Neuronal stem cell (in vitro differentiated cells): ENCODE results near the gene KLK5.
"Not testable (repeated sequence)": the region's sequence is repeated elsewhere in the genome, so short reads cannot be mapped to it uniquely, and the experiment has no call there.

Experiments used
- DNase-seq: peaks from one replicate; pipeline ENCODE4 v3.0.0-alpha.2; 2013; ENCODE audit warnings: low spot score
- H2AFZ ChIP-seq: one replicate; pipeline ENCODE4 v1.6.1; 2013; ENCODE audit warnings: mild to moderate bottlenecking, low read length, inconsistent platforms
- H2AK5ac ChIP-seq: 2 replicates; pipeline ENCODE4 v1.6.1; 2013; ENCODE audit warnings: low read depth, mild to moderate bottlenecking, inconsistent platforms, low read length, moderate library complexity, mixed read lengths
- H2BK120ac ChIP-seq: 2 replicates; pipeline ENCODE4 v1.6.1; 2013; ENCODE audit warnings: low read depth, mild to moderate bottlenecking, inconsistent platforms, low read length, moderate library complexity, mixed read lengths
- H2BK12ac ChIP-seq: one replicate; pipeline ENCODE4 v1.6.1; 2013; ENCODE audit warnings: low read length, inconsistent platforms
- H2BK15ac ChIP-seq: 2 replicates; pipeline ENCODE4 v1.6.1; 2013; ENCODE audit warnings: mild to moderate bottlenecking, low read length, inconsistent platforms, mixed read lengths
- H2BK5ac ChIP-seq: one replicate; pipeline ENCODE4 v1.6.1; 2013; ENCODE audit warnings: inconsistent platforms, mild to moderate bottlenecking, low read length, moderate library complexity
- H3K14ac ChIP-seq: one replicate; pipeline ENCODE4 v1.6.1; 2013; ENCODE audit warnings: low read length, inconsistent platforms
- H3K18ac ChIP-seq: 2 replicates; pipeline ENCODE4 v1.6.1; 2013; ENCODE audit warnings: low read length, inconsistent platforms
- H3K23ac ChIP-seq: 2 replicates; pipeline ENCODE4 v1.6.1; 2013; ENCODE audit warnings: low read depth, mild to moderate bottlenecking, mixed read lengths, low read length, inconsistent platforms; ENCODE audit not compliant: poor library complexity
- H3K27ac ChIP-seq: replicated peaks from 3 replicates; pipeline ENCODE4 v1.5.1; 2013; ENCODE audit warnings: low read length, inconsistent platforms
- H3K27me3 ChIP-seq, 3 experiments: 2 replicates each; pipeline ENCODE4 v1.6.1; 2013; ENCODE audit warnings: low read length in 3 of 3, mild to moderate bottlenecking in 2 of 3, inconsistent platforms in 1 of 3, low read depth in 1 of 3, mixed read lengths in 1 of 3, moderate library complexity in 1 of 3; ENCODE audit not compliant: control insufficient read depth in 3 of 3, insufficient read depth in 3 of 3
- H3K36me3 ChIP-seq, 2 donors: replicated peaks in 1 of 2; 2 replicates each; pipeline ENCODE4 v1.6.1; 2013; ENCODE audit warnings: low read length in 2 of 2; ENCODE audit not compliant: control insufficient read depth in 2 of 2, insufficient read depth in 2 of 2
- H3K4ac ChIP-seq: 2 replicates; pipeline ENCODE4 v1.6.1; 2013; ENCODE audit warnings: inconsistent platforms, mild to moderate bottlenecking, low read length, moderate library complexity
- H3K4me1 ChIP-seq, 2 donors: 1 replicate in 1 of 2; 2 replicates in 1 of 2; pipeline ENCODE4 v1.6.1; 2013; ENCODE audit warnings: low read length in 2 of 2, low read depth in 1 of 2; ENCODE audit not compliant: control insufficient read depth in 2 of 2, insufficient read depth in 1 of 2
- H3K4me2 ChIP-seq: one replicate; pipeline ENCODE4 v1.6.1; 2013; ENCODE audit warnings: mild to moderate bottlenecking, low read length, inconsistent platforms; ENCODE audit not compliant: insufficient read depth, poor library complexity, severe bottlenecking
- H3K4me3 ChIP-seq, 2 donors: 2 replicates each; pipeline ENCODE4 v1.5.1; 2013; ENCODE audit warnings: low read length in 2 of 2, mild to moderate bottlenecking in 2 of 2, inconsistent platforms in 1 of 2, moderate library complexity in 1 of 2
- H3K79me1 ChIP-seq: one replicate; pipeline ENCODE4 v1.6.1; 2013; ENCODE audit warnings: low read depth, mild to moderate bottlenecking, inconsistent platforms, low read length, moderate library complexity
- H3K9ac ChIP-seq: one replicate; pipeline ENCODE4 v1.6.1; 2013; ENCODE audit warnings: mild to moderate bottlenecking, low read depth, low read length, inconsistent platforms; ENCODE audit not compliant: poor library complexity
- H3K9me3 ChIP-seq, 2 donors: replicated peaks in 1 of 2; 2 replicates each; pipeline versions ENCODE3 to v1.6.1; 2013; ENCODE audit warnings: low read length in 2 of 2, mild to moderate bottlenecking in 2 of 2, inconsistent platforms in 1 of 2, low read depth in 1 of 2, mixed read lengths in 1 of 2, moderate library complexity in 1 of 2; ENCODE audit not compliant: control insufficient read depth in 2 of 2, insufficient read depth in 1 of 2
- H4K8ac ChIP-seq: one replicate; pipeline ENCODE4 v1.6.1; 2013; ENCODE audit warnings: low read depth, mild to moderate bottlenecking, inconsistent platforms, low read length, moderate library complexity
- H4K91ac ChIP-seq: one replicate; pipeline ENCODE4 v1.6.1; 2013; ENCODE audit warnings: low read length, low read depth, mild to moderate bottlenecking, inconsistent platforms; ENCODE audit not compliant: poor library complexity
- WGBS, 2 donors: extraction: QIAGEN DNeasy Blood & Tissue Kit; methylation state at CpG; one replicate each; pipeline ENCODE4 v1.1.7; 2013; ENCODE audit warnings: missing lambda C conversion rate in 2 of 2, mixed read lengths in 1 of 2; ENCODE audit not compliant: insufficient read length in 2 of 2, insufficient replicate concordance in 1 of 2; ENCODE audit errors: extremely low coverage in 2 of 2; 5-methylcytosine and 5-hydroxymethylcytosine counted together

The KLK5 gene

DNA sequence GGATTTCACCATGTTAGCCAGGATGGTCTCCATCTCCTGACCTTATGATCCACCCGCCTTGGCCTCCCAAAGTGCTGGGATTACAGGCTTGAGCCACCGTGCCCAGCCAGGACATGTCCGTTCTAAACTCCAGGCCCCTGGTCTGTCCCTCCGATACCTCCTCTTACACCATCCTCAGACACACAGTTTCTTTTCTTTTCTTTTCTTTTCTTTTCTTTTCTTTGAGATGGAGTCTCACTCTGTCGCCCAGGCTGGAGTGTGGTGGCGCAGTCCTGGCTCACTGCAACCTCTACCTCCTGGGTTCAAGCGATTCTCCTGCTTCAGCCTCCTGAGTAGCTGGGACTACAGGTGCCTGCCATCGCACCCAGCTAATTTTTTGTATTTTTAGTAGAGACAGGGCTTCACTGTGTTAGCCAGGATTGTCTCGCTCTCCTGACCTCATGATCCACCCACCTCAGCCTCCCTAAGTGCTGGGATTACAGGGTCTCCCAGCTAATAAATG is 56.7 kb downstream of the KLK5 start:
- H3K9ac ChIP-seq, DNase-seq: not testable (repeated sequence)
- no CpG with 5 or more reads among the region's 9 CpGs for WGBS, 2 donors

DNA sequence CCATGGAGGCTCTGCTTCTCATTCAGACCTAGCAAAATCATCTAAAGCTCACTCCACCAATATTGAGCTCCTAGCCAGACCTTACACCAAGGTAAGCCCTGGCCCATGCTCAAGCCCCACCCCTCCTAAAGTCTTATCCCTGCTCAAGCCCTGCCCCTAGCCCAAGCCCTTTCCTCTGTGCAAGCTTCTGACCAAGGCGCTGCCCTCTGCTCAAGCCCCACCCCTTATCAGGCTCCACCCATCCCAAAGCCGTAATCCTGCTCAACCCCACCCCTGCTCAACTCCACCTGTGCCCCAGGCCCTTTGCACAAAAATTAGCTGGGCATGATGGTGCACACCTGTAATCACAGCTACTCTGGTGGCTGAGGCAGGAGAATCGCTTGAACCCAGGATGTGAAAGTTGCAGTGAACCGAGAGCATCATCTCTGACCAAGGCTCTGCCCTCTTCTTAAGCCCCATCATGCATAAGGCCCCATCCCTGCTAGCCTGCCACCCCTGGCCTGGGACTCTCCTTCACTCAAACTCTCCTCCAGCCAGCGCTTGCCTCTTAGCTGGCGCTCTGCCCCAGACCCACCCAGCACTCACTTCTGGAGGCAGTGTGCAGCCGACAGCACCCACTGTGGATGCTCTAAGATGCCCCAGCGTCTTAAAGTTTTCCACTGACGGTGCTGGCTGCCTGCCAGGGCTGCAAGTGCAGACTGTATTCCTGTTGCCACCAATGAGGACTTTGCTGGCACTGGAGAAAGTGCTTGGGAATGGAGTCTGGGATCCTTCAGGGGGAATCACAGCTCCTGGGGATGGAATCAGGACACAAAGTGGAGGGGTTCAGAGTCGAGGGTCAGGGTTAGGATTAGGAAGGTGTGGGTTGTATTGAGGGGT is 58.1 kb downstream of the KLK5 start:
- no peaks in the 10 kb centered on the region for H3K4me1 ChIP-seq
- H3K27me3 ChIP-seq: peaks cover 0 to 2% (median 0%) of the 10 kb centered on the region in 3 experiments
- peak overlapping the region; percentile 27 for H3K18ac ChIP-seq
- no peak for DNase-seq
- no peak overlapping the region for H4K91ac ChIP-seq
- no peaks in the 10 kb centered on the region for H3K36me3 ChIP-seq
- no peaks in the 10 kb centered on the region for H3K79me1 ChIP-seq
- H4K8ac ChIP-seq: no peak overlapping the region
- H2BK15ac ChIP-seq: no peak overlapping the region
- no peak overlapping the region for H3K4me2 ChIP-seq
- H2BK5ac ChIP-seq: no peak overlapping the region
- no peak overlapping the region for H3K27ac ChIP-seq
- H2AFZ ChIP-seq: no peak overlapping the region
- H3K9me3 ChIP-seq: peaks cover 0 to 12% of the 10 kb centered on the region in 2 donors
- H2AK5ac ChIP-seq: no peak overlapping the region
- no peak overlapping the region for H3K4ac ChIP-seq
- H3K4me3 ChIP-seq: no peak overlapping the region
- no peak overlapping the region for H3K9ac ChIP-seq
- H3K14ac ChIP-seq: peak overlapping the region; percentile 75
- no peak overlapping the region for H2BK120ac ChIP-seq
- WGBS, 2 donors: 100% methylated on average over 1 of the region's 10 CpGs; no CpG with 5 or more reads in 1 of the 2 donors
- H2BK12ac ChIP-seq: no peak overlapping the region
- no peak overlapping the region for H3K23ac ChIP-seq

More for the DNA sequence above, 56.7 kb downstream of the KLK5 start:
- not testable (repeated sequence) for H2BK120ac ChIP-seq, H3K4me3 ChIP-seq, H4K91ac ChIP-seq, H3K27me3 ChIP-seq, H4K8ac ChIP-seq, H3K14ac ChIP-seq, H2AFZ ChIP-seq, H3K36me3 ChIP-seq, H3K4ac ChIP-seq, H2AK5ac ChIP-seq, H3K79me1 ChIP-seq, H3K18ac ChIP-seq, H3K4me2 ChIP-seq, H3K27ac ChIP-seq, H2BK12ac ChIP-seq, H3K23ac ChIP-seq, H2BK5ac ChIP-seq, H3K4me1 ChIP-seq, H2BK15ac ChIP-seq
- peaks cover 0 to 12% of the 10 kb centered on the region in 2 donors for H3K9me3 ChIP-seq
